Thoracic aorta (tissue), 2 donors: ENCODE data around the gene RRAD. TPM values are rescaled to one million over a fixed set of nuclear protein-coding genes. Genes with fewer than 3 reads are reported as not detected.

ENCODE experiments used
- ATAC-seq: fragments of 150-250 bp; one replicate; pipeline ENCODE4 v1.8.0; 2017; ENCODE audit warnings: low read depth; ENCODE audit not compliant: insufficient number of reproducible peaks, low FRiP score
- DNase-seq: peaks from one replicate; pipeline ENCODE4 v3.0.0-alpha.2; 2020; ENCODE audit warnings: low spot score
- H3K27ac ChIP-seq, 2 donors: fragments of 200-600 bp; sonication (generic); 1 replicate in 1 of 2; 2 replicates in 1 of 2; pipeline ENCODE4 v1.5.1; 2016; ENCODE audit warnings: mild to moderate bottlenecking in 2 of 2, moderate library complexity in 2 of 2
- H3K27me3 ChIP-seq: fragments of 200-600 bp; sonication (generic); replicated peaks from 2 replicates; pipeline ENCODE4 v1.6.0; 2016; ENCODE audit warnings: mild to moderate bottlenecking; ENCODE audit not compliant: insufficient read depth
- H3K36me3 ChIP-seq: fragments of 200-600 bp; sonication (generic); one replicate; pipeline ENCODE4 v1.5.1; 2016
- H3K4me1 ChIP-seq, 2 donors: fragments of 200-600 bp; sonication (generic); 1 replicate in 1 of 2; 2 replicates in 1 of 2; pipeline versions ENCODE4 v1.5.1 to v1.6.0; 2016; ENCODE audit warnings: low read depth in 2 of 2, mild to moderate bottlenecking in 1 of 2; ENCODE audit not compliant: control insufficient read depth in 1 of 2
- H3K4me3 ChIP-seq: fragments of 200-600 bp; sonication (generic); 2 replicates; pipeline ENCODE4 v1.5.1; 2016; ENCODE audit warnings: mild to moderate bottlenecking
- H3K9me3 ChIP-seq: fragments of 200-600 bp; sonication (generic); 2 replicates; pipeline ENCODE4 v1.5.1; 2016
- total RNA-seq, 2 donors: library from RNA; depleted of rRNA; stranded (reverse); fragments of >200 nt; gene quantifications; one replicate each; pipeline versions ENCODE4 v1.1.0 to v1.2.3, GENCODE V29; 2016
- TF ChIP-seq, protein P1 (sequence below): fragments of 200-600 bp; sonication (generic); IDR thresholded peaks from one replicate; pipeline ENCODE4 v1.5.1; 2019; ENCODE audit warnings: antibody characterized with exemption

Gene RRAD
- total RNA-seq, 2 donors from 2014 or later, result 43.2 to 88.3 TPM

DNA sequence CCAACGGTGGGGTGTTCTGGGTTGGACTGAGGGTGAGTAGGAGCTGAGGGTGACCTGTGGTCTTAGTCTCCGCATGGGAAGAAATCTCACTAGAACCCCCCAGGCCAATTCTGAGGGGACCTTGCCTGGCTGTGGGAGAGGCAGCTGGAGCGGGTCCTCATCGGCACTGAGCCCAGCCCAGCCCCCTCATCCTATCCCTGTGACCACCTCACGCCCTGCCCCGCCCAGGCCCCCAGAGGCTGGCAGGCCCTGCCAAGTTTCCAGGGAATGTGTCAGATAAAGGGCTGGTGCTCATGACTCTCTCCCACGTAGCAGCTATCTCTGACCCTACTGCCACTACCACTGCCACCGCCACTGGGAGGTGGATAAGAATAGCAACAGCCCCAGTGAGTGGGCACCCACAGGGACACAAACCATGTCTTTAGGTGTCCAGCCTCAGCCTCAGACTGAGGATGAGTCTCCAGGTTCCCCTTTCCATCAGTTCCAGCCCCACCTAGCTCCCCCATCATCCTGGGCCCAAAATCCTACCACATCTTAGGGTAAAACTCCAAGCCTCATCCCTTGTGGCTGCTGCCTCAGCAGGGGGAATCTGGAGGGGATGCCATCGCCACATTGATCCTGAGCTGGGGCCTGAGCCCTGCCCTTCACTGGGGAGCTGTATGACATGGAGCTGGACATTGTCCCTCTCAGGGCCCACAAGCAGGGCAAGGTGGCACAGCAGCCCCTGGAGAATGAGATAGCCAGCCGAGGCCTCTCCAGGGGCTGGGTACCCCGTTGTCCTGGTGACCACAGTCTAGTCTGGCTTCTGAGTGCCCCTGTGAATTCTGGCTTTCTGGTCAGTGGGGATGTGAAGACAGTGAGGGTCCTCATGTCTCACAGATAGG is 21.5 kb downstream of the RRAD start:
- TF ChIP-seq, protein P1, sequence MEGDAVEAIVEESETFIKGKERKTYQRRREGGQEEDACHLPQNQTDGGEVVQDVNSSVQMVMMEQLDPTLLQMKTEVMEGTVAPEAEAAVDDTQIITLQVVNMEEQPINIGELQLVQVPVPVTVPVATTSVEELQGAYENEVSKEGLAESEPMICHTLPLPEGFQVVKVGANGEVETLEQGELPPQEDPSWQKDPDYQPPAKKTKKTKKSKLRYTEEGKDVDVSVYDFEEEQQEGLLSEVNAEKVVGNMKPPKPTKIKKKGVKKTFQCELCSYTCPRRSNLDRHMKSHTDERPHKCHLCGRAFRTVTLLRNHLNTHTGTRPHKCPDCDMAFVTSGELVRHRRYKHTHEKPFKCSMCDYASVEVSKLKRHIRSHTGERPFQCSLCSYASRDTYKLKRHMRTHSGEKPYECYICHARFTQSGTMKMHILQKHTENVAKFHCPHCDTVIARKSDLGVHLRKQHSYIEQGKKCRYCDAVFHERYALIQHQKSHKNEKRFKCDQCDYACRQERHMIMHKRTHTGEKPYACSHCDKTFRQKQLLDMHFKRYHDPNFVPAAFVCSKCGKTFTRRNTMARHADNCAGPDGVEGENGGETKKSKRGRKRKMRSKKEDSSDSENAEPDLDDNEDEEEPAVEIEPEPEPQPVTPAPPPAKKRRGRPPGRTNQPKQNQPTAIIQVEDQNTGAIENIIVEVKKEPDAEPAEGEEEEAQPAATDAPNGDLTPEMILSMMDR, result no peak
- Histone ChIP-seq H3K27me3 (no peaks in the 10 kb centered on the region), H3K4me1 (peaks cover 61 to 83% of the 10 kb centered on the region in 2 donors), H3K36me3 (no peaks in the 10 kb centered on the region), H3K9me3 (no peaks in the 10 kb centered on the region), H3K4me3 (no peak overlapping the region), H3K27ac (peak overlapping the region; percentile 93 to 97)
- ATAC-seq (no peak), DNase-seq (no peak)

DNA sequence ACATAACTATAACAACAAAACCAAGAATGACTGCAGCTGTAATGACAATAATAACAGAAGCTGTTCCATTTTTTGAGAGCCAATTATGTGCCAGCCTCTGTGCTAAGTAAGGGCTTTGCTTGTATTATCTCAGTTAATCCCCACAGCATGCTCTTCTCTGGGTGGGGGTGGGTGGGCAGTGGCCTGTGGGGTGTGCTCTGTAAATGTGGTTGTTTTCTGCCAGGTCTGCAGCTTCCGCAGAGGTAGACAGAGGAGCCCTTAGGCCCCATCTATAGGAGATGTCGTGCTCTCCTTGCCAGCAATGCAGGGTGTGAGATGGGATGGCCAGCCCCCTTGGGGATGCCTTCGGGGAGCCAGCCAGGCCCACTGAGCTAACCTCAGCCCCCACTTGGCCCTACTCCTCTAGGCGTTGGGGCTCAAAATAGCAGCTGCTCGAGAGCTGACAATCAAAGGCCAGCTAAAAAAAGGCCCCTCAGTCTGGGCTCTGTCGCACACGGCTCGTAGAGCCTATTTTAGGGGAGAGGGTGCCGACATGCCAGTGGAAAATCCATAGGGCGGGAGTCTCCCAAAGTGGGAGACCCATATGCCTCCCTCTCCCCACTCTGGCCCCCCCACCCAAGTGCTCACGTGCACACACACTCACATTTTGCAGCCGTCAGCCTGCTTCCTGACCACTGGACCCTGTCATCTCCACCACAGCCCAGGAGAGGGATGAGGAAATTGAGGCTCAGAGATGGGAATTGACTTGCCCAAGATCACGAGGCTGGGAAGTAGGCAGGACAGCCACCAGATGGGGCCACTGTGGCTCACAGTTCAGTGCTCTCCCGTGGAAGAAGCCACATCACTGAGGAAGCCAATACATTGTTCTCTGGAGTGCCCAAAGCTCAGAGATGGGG is 22.4 kb downstream of the RRAD start:
- DNase-seq (no peak), ATAC-seq (no peak)
- Histone ChIP-seq H3K4me3 (no peak overlapping the region), H3K27ac (peak overlapping the region; percentile 93 to 97), H3K9me3 (no peaks in the 10 kb centered on the region), H3K4me1 (peaks cover 66 to 89% of the 10 kb centered on the region in 2 donors), H3K36me3 (no peaks in the 10 kb centered on the region), H3K27me3 (no peaks in the 10 kb centered on the region)
- TF ChIP-seq, protein P1, result no peak

DNA sequence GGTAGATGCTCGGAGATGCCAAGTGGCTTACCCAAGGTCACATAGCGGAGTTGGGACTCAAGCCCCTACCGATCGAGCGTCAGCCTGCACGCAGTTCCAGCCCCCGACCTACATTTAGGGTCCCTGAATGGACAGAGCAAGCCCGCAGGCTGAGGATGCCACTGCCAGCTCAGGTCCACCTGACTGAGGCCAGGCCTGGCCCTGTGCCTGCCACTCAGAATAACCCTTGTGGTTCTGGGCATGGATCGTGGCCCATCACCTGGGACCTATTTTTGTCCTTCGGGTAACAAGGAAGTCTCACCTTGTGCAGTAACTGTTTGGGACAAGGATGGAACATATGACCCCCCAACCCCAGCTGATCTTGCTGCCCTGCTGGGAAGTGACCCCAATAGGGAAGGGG is 23.7 kb downstream of the RRAD start:
- Histone ChIP-seq H3K27me3 (no peaks in the 10 kb centered on the region), H3K27ac (peak overlapping the region; percentile 93 to 97), H3K36me3 (no peaks in the 10 kb centered on the region), H3K4me1 (peaks cover 66 to 96% of the 10 kb centered on the region in 2 donors), H3K9me3 (no peaks in the 10 kb centered on the region), H3K4me3 (no peak overlapping the region)
- TF ChIP-seq, protein P1, result no peak
- ATAC-seq, result no peak
- no peak for DNase-seq

DNA sequence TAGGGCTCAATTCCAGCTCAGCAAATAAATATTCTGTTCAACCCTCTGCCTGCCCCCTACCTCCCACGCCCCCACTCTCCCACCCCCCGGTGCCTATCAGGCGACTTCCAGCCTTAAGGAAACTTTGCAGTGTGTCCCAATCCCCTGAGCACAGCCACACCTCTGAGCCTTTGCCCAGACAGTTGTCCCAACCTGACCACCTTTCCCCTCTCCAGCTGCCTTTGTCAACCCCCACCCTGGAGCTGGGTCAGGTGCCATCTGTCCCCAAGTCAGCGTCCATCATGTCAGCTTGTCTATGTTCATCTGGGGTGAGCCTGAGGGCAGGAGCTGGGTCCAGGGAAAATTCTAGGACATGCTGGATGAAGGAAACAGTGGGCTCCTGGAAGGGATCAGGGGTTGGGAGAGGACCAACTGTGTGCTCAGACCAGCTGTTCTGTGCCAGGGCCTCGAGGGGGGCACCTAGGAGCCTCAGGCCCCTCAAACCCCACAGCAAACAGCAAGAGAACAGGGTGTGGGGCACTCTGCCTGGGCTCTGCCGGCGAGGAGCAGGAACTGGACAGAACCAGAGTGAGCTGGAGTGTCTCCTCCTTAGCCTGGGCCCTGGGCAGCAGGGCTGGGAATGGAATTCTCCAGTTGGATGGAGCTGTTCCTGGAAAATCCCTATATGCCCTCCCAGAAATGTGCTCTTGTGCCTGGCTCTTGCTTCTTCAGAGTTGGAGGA is 24.5 kb downstream of the RRAD start:
- Histone ChIP-seq H3K27me3 (no peaks in the 10 kb centered on the region), H3K27ac (peak overlapping the region; percentile 93 to 97), H3K9me3 (no peaks in the 10 kb centered on the region), H3K4me3 (no peak overlapping the region), H3K4me1 (peaks cover 68 to 97% of the 10 kb centered on the region in 2 donors), H3K36me3 (no peaks in the 10 kb centered on the region)
- ATAC-seq, result no peak
- DNase-seq, result no peak
- TF ChIP-seq, protein P1, result no peak
